Psoas muscle (tissue), 8 donors: ENCODE data around the gene KMT5B. TPM values are rescaled to one million over a fixed set of nuclear protein-coding genes. Genes with fewer than 3 reads are reported as not detected.

Experiments used
- ATAC-seq, 4 donors: fragments of 200-7000 bp; cut with Tn5 transposase; one replicate each; pipeline ENCODE4 v1.9.1; 2020; ENCODE audit warnings: moderate library complexity in 3 of 4, mild to moderate bottlenecking in 2 of 4
- DNase-seq, 2 donors: peaks; one replicate each; pipeline ENCODE4 v3.0.0-alpha.2; 2020
- H3K27ac ChIP-seq: fragments of 200-600 bp; one replicate; pipeline ENCODE4 v1.8.0; 2022
- H3K27me3 ChIP-seq, 3 donors: fragments of 200-600 bp in 1 of 3; one replicate each; pipeline versions ENCODE4 v1.6.1 to v1.8.0; 2013 to 2022; ENCODE audit warnings: low read length in 2 of 3, mild to moderate bottlenecking in 2 of 3, moderate library complexity in 1 of 3; ENCODE audit not compliant: insufficient read depth in 3 of 3
- H3K36me3 ChIP-seq, 2 donors: fragments of 200-600 bp in 1 of 2; one replicate each; pipeline versions ENCODE4 v1.6.1 to v1.8.0; 2013 to 2022; ENCODE audit warnings: low read depth in 1 of 2, mild to moderate bottlenecking in 1 of 2, moderate library complexity in 1 of 2; ENCODE audit not compliant: insufficient read depth in 1 of 2
- H3K4me1 ChIP-seq: fragments of 200-600 bp; one replicate; pipeline ENCODE4 v1.8.0; 2022
- H3K4me3 ChIP-seq: fragments of 200-600 bp; one replicate; pipeline ENCODE4 v1.8.0; 2022; ENCODE audit warnings: mild to moderate bottlenecking
- H3K9me3 ChIP-seq: fragments of 200-600 bp; one replicate; pipeline ENCODE4 v1.8.0; 2022
- WGBS, 3 donors: extraction: QIAGEN DNeasy Blood & Tissue Kit; methylation state at CpG; one replicate each; pipeline versions ENCODE4 v1.1.6 to v1.1.7; 2013; 5-methylcytosine and 5-hydroxymethylcytosine counted together
- intact Hi-C, 2 donors: fragments of 100-400 bp; cut with DNase I; formaldehyde crosslinking; loops; one replicate each; pipeline versions ENCODE4 v1.11.0 to v1.14.2; 2022
- polyA plus RNA-seq, 3 donors: library from polyadenylated mRNA; stranded (reverse); fragments of 200-250 nt; gene quantifications; one replicate each; pipeline ENCODE4 v1.2.3, GENCODE V29; 2013
- total RNA-seq, 4 donors: library from RNA; stranded (reverse); fragmentation: NEBNext Ultra II Directional in 2 of 4; extraction: Animal tissue kit (Norgen Biotek cat#: 25700) in 2 of 4; gene quantifications; one replicate each; pipeline versions ENCODE4 v1.2.1 to v1.2.4, GENCODE V29; 2021 to 2023
- TF ChIP-seq, protein P1 (sequence below): fragments of 200-600 bp; IDR thresholded peaks from one replicate; pipeline ENCODE4 v1.8.0; 2022; ENCODE audit warnings: antibody characterized with exemption
- donor health status: healthy with polysubstance abuse.
- donor health status: DM: no; HTN: no; CAD: no; lungs with moderate emphysema.
- donor health status: Bipolar disorder and iron deficiency.
- donor health status: healthy.
- donor health status: DM: yes; HTN: yes; CAD: no.
- donor health status: DM: no; HTN: no; CAD: no.
- donor health status: DM: no; HTN: no; CAD: no.
- donor health status: DM: yes; HTN: yes; CAD: no.

KMT5B gene
- total and polyA plus RNA-seq, 7 donors, result 9.8 to 27.6 (median 18.1) TPM

DNA sequence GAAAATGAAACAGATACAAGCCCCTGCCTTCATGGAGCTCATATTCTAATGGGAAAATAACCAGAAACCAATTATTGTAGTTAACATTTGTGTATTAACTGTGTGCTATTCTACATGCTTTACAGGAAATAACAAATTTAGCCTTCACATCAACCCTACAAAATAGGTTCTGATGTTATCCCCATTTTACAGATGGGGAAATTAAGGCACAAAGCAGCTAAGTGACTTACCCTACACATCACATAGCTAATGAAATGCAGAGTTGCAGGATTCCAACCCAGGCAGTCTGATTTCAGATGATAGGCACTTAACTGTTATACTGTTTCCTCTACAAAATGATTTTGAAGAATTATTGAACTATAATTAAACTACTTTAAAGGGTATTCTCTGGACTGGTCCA lies 43.7 kb downstream of the KMT5B start:
- no peaks in the 10 kb centered on the region for H3K4me1 ChIP-seq
- no peaks in the 10 kb centered on the region for H3K27me3 ChIP-seq
- no peaks in the 10 kb centered on the region for H3K9me3 ChIP-seq
- H3K36me3 ChIP-seq, result peaks cover 19 to 100% of the 10 kb centered on the region in 2 donors
- ATAC-seq (no peak), DNase-seq (no peak)
- no peak overlapping the region for H3K27ac ChIP-seq
- TF ChIP-seq, protein P1, sequence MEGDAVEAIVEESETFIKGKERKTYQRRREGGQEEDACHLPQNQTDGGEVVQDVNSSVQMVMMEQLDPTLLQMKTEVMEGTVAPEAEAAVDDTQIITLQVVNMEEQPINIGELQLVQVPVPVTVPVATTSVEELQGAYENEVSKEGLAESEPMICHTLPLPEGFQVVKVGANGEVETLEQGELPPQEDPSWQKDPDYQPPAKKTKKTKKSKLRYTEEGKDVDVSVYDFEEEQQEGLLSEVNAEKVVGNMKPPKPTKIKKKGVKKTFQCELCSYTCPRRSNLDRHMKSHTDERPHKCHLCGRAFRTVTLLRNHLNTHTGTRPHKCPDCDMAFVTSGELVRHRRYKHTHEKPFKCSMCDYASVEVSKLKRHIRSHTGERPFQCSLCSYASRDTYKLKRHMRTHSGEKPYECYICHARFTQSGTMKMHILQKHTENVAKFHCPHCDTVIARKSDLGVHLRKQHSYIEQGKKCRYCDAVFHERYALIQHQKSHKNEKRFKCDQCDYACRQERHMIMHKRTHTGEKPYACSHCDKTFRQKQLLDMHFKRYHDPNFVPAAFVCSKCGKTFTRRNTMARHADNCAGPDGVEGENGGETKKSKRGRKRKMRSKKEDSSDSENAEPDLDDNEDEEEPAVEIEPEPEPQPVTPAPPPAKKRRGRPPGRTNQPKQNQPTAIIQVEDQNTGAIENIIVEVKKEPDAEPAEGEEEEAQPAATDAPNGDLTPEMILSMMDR, result no peak
- intact Hi-C loops, result no loop called here
- no peak overlapping the region for H3K4me3 ChIP-seq

GRCh38 chr11:68168694-68169093 lies 44.4 kb downstream of the KMT5B start:
- ATAC-seq, result no peak
- H3K27me3 ChIP-seq, result no peaks in the 10 kb centered on the region
- intact Hi-C loops, result no loop called here
- no peak overlapping the region for H3K27ac ChIP-seq
- H3K9me3 ChIP-seq, result no peaks in the 10 kb centered on the region
- TF ChIP-seq, protein P1, result no peak
- H3K4me1 ChIP-seq, result no peaks in the 10 kb centered on the region
- no peak for DNase-seq
- no peak overlapping the region for H3K4me3 ChIP-seq
- peaks cover 20 to 100% of the 10 kb centered on the region in 2 donors for H3K36me3 ChIP-seq
- 95 to 96% (median 96%) methylated on average over 5 of the region's 5 CpGs for WGBS, 3 donors

- intact Hi-C loops, result no loop called here
- DNase-seq (no peak), ATAC-seq (no peak)
- Histone ChIP-seq H3K27ac (no peak overlapping the region), H3K27me3 (no peaks in the 10 kb centered on the region), H3K4me1 (no peaks in the 10 kb centered on the region), H3K36me3 (peaks cover 20 to 100% of the 10 kb centered on the region in 2 donors), H3K4me3 (no peak overlapping the region), H3K9me3 (no peaks in the 10 kb centered on the region)
- 83 to 89% (median 89%) methylated on average over 6 of the region's 6 CpGs for WGBS, 3 donors
- TF ChIP-seq, protein P1, result no peak
Measured at GRCh38 chr11:68167474-68167873, 45.6 kb downstream of the KMT5B start.

DNA sequence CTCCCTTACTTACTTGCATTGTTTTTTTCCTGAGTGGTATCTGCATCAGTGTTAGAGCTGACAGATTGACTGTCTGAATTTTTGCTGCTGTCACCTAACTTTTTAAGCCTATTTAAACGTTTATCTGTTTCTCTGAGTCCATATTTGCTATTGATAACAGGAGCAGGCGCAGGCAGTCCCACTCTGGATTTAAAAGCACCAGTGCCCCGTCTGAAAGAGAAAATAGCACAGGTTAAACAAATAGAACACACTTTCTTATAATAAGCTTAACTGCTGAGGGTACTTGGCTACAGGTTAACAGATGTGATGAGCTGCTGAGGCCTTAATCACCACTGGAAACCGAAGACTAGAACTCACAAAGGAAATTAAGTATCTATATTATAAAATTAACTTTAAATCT lies 46.1 kb downstream of the KMT5B start:
- H3K4me1 ChIP-seq, result no peaks in the 10 kb centered on the region
- no peak overlapping the region for H3K4me3 ChIP-seq
- TF ChIP-seq, protein P1, result no peak
- intact Hi-C loops, result no loop called here
- H3K27ac ChIP-seq, result no peak overlapping the region
- ATAC-seq, result no peak
- H3K9me3 ChIP-seq, result no peaks in the 10 kb centered on the region
- no peaks in the 10 kb centered on the region for H3K27me3 ChIP-seq
- 81 to 87% (median 82%) methylated on average over 4 of the region's 4 CpGs for WGBS, 3 donors
- peaks cover 20 to 100% of the 10 kb centered on the region in 2 donors for H3K36me3 ChIP-seq
- DNase-seq, result no peak

GRCh38 chr11:68165601-68166000 lies 47.5 kb downstream of the KMT5B start:
- no peak overlapping the region for H3K4me3 ChIP-seq
- intact Hi-C loops, result no loop called here
- DNase-seq (no peak), ATAC-seq (no peak)
- WGBS, 3 donors, result 83 to 85% (median 84%) methylated on average over 4 of the region's 4 CpGs
- H3K27ac ChIP-seq, result no peak overlapping the region
- no peaks in the 10 kb centered on the region for H3K27me3 ChIP-seq
- TF ChIP-seq, protein P1, result no peak
- H3K36me3 ChIP-seq, result peaks cover 20 to 93% of the 10 kb centered on the region in 2 donors
- H3K9me3 ChIP-seq, result no peaks in the 10 kb centered on the region
- H3K4me1 ChIP-seq, result no peaks in the 10 kb centered on the region
